Measurements from ENCODE around the gene BCORL1. TPM values are rescaled to one million over a fixed set of nuclear protein-coding genes. Genes with fewer than 3 reads are reported as not detected.

The BCORL1 gene
- total RNA-seq, 1 experiment from 2014 or later: 13.3 TPM

DNA sequence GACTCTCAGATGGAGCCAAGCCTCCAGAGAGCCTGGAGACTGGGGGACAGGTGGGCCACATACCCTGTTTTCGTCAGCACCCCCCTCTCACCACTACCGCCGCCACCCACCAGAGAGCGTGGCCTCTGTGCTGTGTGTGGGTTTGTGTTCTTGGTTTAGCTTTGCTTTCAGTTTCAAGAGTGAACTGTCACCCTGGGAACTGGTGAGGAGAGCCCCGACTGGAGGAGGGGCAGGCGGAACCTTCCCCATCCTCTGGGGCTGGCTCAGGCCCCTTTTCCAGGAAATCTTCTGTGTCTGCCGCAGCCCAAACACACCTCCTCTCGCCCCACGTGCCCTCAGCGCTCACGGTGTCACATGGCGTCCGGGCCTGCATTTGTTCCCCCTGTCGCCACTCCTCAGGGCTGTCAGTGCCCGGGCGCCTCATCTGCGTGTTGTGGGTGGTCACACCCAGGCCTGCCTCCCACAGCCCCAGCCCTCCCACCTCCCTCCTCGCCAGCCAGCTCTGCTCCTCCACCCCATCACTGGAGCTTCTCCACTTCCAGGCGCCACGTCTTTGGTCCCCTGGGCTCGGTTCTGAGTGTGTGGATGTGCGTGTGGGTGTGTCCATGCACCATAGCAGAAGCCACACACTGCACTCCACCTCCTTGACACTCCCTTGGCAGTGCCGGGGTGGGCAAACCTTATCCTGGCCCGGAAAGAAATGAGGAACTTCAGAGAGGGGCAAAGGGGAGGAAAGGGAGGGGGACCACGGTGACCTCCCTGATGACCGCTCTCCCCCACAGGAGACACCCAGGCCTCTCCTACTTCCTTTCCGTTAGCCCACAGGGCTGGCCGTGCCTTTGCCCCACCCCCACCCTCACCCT lies 100.0 kb downstream of the BCORL1 start:
- H3K4me1 ChIP-seq (ENCODE audit: insufficient read depth, low read length, poor library complexity, severe bottlenecking): no peaks in the 10 kb centered on the region
- intact Hi-C loops (cut with micrococcal nuclease; ENCODE audit: unreplicated experiment): no loop called here
- BruUV-seq (replicated peaks): no TSS peak
- DNase-seq (ENCODE audit: low spot score): no peak
- H3K36me3 ChIP-seq (ENCODE audit: insufficient read depth, low read length, poor library complexity, severe bottlenecking): no peaks in the 10 kb centered on the region
- no peaks in the 10 kb centered on the region for H3K27me3 ChIP-seq (replicated peaks; ENCODE audit: insufficient read depth, low read depth, low read length, poor library complexity)
- no peak overlapping the region for H3K27ac ChIP-seq (ENCODE audit: low read depth, low read length, poor library complexity, severe bottlenecking)
- TF ChIP-seq EZH2 (IDR thresholded peaks at IDR 0.05; ENCODE audit: borderline replicate concordance, low read depth, low read length, poor library complexity, severe bottlenecking): no peak
- TF ChIP-seq, protein P1, sequence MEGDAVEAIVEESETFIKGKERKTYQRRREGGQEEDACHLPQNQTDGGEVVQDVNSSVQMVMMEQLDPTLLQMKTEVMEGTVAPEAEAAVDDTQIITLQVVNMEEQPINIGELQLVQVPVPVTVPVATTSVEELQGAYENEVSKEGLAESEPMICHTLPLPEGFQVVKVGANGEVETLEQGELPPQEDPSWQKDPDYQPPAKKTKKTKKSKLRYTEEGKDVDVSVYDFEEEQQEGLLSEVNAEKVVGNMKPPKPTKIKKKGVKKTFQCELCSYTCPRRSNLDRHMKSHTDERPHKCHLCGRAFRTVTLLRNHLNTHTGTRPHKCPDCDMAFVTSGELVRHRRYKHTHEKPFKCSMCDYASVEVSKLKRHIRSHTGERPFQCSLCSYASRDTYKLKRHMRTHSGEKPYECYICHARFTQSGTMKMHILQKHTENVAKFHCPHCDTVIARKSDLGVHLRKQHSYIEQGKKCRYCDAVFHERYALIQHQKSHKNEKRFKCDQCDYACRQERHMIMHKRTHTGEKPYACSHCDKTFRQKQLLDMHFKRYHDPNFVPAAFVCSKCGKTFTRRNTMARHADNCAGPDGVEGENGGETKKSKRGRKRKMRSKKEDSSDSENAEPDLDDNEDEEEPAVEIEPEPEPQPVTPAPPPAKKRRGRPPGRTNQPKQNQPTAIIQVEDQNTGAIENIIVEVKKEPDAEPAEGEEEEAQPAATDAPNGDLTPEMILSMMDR (conservative IDR thresholded peaks at IDR 0.05; ENCODE audit: low read depth, low read length): no peak
- ChIA-PET POLR2A (ENCODE audit: low non-redundant PET) (no interaction called here), CTCF (no interaction called here)
- no peaks in the 10 kb centered on the region for H3K9me3 ChIP-seq (ENCODE audit: low read depth, low read length, poor library complexity, severe bottlenecking)
- no peak overlapping the region for H3K4me3 ChIP-seq (ENCODE audit: low read depth, low read length, poor library complexity, severe bottlenecking)

DNA sequence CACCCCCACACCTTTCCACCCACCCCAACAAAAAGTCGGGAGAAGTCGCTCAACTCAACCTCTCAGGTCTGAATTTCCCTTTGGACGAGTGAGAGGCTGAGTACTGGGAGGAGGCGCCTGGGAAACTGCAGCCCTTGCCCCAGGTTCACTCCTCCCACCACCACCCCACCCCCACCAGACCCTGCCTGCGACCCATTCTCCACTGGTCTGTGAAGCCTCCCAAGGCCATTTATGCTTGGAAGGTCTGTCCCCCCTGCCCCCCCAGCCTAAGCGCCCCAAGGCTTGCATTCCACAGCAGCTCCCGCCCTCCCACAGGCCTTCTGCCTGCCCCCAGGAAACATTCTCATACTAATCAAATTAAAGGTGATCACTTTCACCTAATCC lies 100.7 kb downstream of the BCORL1 start:
- Histone ChIP-seq H3K4me3 (ENCODE audit: low read depth, low read length, poor library complexity, severe bottlenecking) (no peak overlapping the region), H3K27me3 (replicated peaks; ENCODE audit: insufficient read depth, low read depth, low read length, poor library complexity) (no peaks in the 10 kb centered on the region), H3K4me1 (ENCODE audit: insufficient read depth, low read length, poor library complexity, severe bottlenecking) (no peaks in the 10 kb centered on the region), H3K36me3 (ENCODE audit: insufficient read depth, low read length, poor library complexity, severe bottlenecking) (no peaks in the 10 kb centered on the region), H3K27ac (ENCODE audit: low read depth, low read length, poor library complexity, severe bottlenecking) (no peak overlapping the region), H3K9me3 (ENCODE audit: low read depth, low read length, poor library complexity, severe bottlenecking) (no peaks in the 10 kb centered on the region)
- BruUV-seq (replicated peaks): no TSS peak
- intact Hi-C loops (cut with micrococcal nuclease; ENCODE audit: unreplicated experiment): no loop called here
- no peak for TF ChIP-seq EZH2 (IDR thresholded peaks at IDR 0.05; ENCODE audit: borderline replicate concordance, low read depth, low read length, poor library complexity, severe bottlenecking)
- TF ChIP-seq, protein P1 (conservative IDR thresholded peaks at IDR 0.05; ENCODE audit: low read depth, low read length): no peak
- ChIA-PET CTCF (no interaction called here), POLR2A (ENCODE audit: low non-redundant PET) (no interaction called here)
- DNase-seq (ENCODE audit: low spot score): no peak

GRCh38 chrX:130083656-130084382 lies 101.4 kb downstream of the BCORL1 start:
- TF ChIP-seq, protein P1 (conservative IDR thresholded peaks at IDR 0.05; ENCODE audit: low read depth, low read length): no peak
- no peak for TF ChIP-seq EZH2 (IDR thresholded peaks at IDR 0.05; ENCODE audit: borderline replicate concordance, low read depth, low read length, poor library complexity, severe bottlenecking)
- ChIA-PET POLR2A (ENCODE audit: low non-redundant PET) (no interaction called here), CTCF (no interaction called here)
- no peaks in the 10 kb centered on the region for H3K9me3 ChIP-seq (ENCODE audit: low read depth, low read length, poor library complexity, severe bottlenecking)
- no peaks in the 10 kb centered on the region for H3K4me1 ChIP-seq (ENCODE audit: insufficient read depth, low read length, poor library complexity, severe bottlenecking)
- BruUV-seq (replicated peaks): no TSS peak
- no peak overlapping the region for H3K27ac ChIP-seq (ENCODE audit: low read depth, low read length, poor library complexity, severe bottlenecking)
- DNase-seq (ENCODE audit: low spot score): no peak
- intact Hi-C loops (cut with micrococcal nuclease; ENCODE audit: unreplicated experiment): no loop called here
- H3K27me3 ChIP-seq (replicated peaks; ENCODE audit: insufficient read depth, low read depth, low read length, poor library complexity): no peaks in the 10 kb centered on the region
- no peak overlapping the region for H3K4me3 ChIP-seq (ENCODE audit: low read depth, low read length, poor library complexity, severe bottlenecking)
- H3K36me3 ChIP-seq (ENCODE audit: insufficient read depth, low read length, poor library complexity, severe bottlenecking): no peaks in the 10 kb centered on the region
